ENCODE results near the gene TBC1D10B.

- TF ChIP-seq CTCF (IDR thresholded peaks at IDR 0.05) (no peak), POLR2A (IDR thresholded peaks at IDR 0.05) (no peak)
Measured at GRCh38 chr16:30380803-30381208, 10.5 kb upstream of the TBC1D10B start.

Measured in ovary (tissue), 3 donors.